Measurements from ENCODE around the gene ANAPC15.
"Not testable (repeated sequence)": the region's sequence is repeated elsewhere in the genome, so short reads cannot be mapped to it uniquely, and the experiment has no call there.

ANAPC15 gene

GRCh38 chr11:72112143-72112977, at the start of gene ANAPC15:
ANAPC15 (minus strand) TSS chr11:72112695; CDS start chr11:72111276, 1,419 bp downstream.
- DNase-seq, result peak; percentile 98

GRCh38 chr11:72160319-72160718, 47.8 kb upstream of the ANAPC15 start:
- DNase-seq, result no peak

- DNase-seq, result no peak
Observed at GRCh38 chr11:72157131-72157530, 44.6 kb upstream of the ANAPC15 start.

- DNase-seq, result no peak
Observed at GRCh38 chr11:72155751-72156150, 43.3 kb upstream of the ANAPC15 start.

GRCh38 chr11:72154816-72155215, 42.3 kb upstream of the ANAPC15 start:
- DNase-seq, result no peak

- not testable (repeated sequence) for DNase-seq
Observed at GRCh38 chr11:72153874-72154273, 41.4 kb upstream of the ANAPC15 start.

- DNase-seq, result no peak
Observed at GRCh38 chr11:72150882-72151281, 38.4 kb upstream of the ANAPC15 start.

- no peak for DNase-seq
Observed at GRCh38 chr11:72146625-72147024, 34.1 kb upstream of the ANAPC15 start.

GRCh38 chr11:72144807-72145565, 32.5 kb upstream of the ANAPC15 start:
- DNase-seq, result no peak

- DNase-seq, result not testable (repeated sequence)
Observed at GRCh38 chr11:72142543-72142942, 30.0 kb upstream of the ANAPC15 start.

GRCh38 chr11:72142086-72142485, 29.6 kb upstream of the ANAPC15 start:
- DNase-seq, result not testable (repeated sequence)

GRCh38 chr11:72141066-72141465, 28.6 kb upstream of the ANAPC15 start:
- DNase-seq, result no peak

GRCh38 chr11:72140661-72141060, 28.2 kb upstream of the ANAPC15 start:
- DNase-seq, result no peak

- DNase-seq, result no peak
Observed at GRCh38 chr11:72139500-72139899, 27.0 kb upstream of the ANAPC15 start.

GRCh38 chr11:72138821-72139390, 26.4 kb upstream of the ANAPC15 start:
- no peak for DNase-seq

- DNase-seq, result no peak
Observed at GRCh38 chr11:72136684-72137262, 24.3 kb upstream of the ANAPC15 start.

- no peak for DNase-seq
Observed at GRCh38 chr11:72135891-72136683, 23.6 kb upstream of the ANAPC15 start.

GRCh38 chr11:72135473-72135872, 23.0 kb upstream of the ANAPC15 start, which contains the start of gene FOLR3:
FOLR3 (plus strand) TSS chr11:72135725; CDS start chr11:72135953, 228 bp downstream.
- not testable (repeated sequence) for DNase-seq

GRCh38 chr11:72132646-72133045, 20.2 kb upstream of the ANAPC15 start:
- no peak for DNase-seq

- no peak for DNase-seq
Observed at GRCh38 chr11:72129381-72129780, 16.9 kb upstream of the ANAPC15 start.

GRCh38 chr11:72127923-72128322, 15.4 kb upstream of the ANAPC15 start:
- DNase-seq, result no peak

- no peak for DNase-seq
Observed at GRCh38 chr11:72125956-72126355, 13.5 kb upstream of the ANAPC15 start.

Data from activated effector memory CD4-positive, alpha-beta T cell treated with Interleukin-2 at 50 U/mL for 16 hours (primary cell).